HFFc6 (cell line): ENCODE measurements around the gene EPHA10. TPM values are rescaled to one million over a fixed set of nuclear protein-coding genes. Genes with fewer than 3 reads are reported as not detected.

ENCODE experiments used
- DNase-seq: peaks from one replicate; pipeline ENCODE4 v3.0.0-alpha.2; 2018
- H3K27ac Mint-ChIP-seq: 2 replicates; pipeline ENCODE4 v1.8.0; 2020; ENCODE audit warnings: mild to moderate bottlenecking, mixed read lengths
- H3K27me3 Mint-ChIP-seq: 2 replicates; pipeline ENCODE4 v1.8.0; 2021; ENCODE audit warnings: mild to moderate bottlenecking, moderate library complexity, mixed read lengths; ENCODE audit not compliant: insufficient read depth
- H3K36me3 Mint-ChIP-seq: 2 replicates; pipeline ENCODE4 v1.8.0; 2021; ENCODE audit warnings: low read depth, mixed read lengths
- H3K4me1 Mint-ChIP-seq: 2 replicates; pipeline ENCODE4 v1.8.0; 2020; ENCODE audit warnings: low read depth, mixed read lengths
- H3K4me3 Mint-ChIP-seq: 2 replicates; pipeline ENCODE4 v1.8.0; 2020; ENCODE audit warnings: mild to moderate bottlenecking, moderate library complexity, mixed read lengths
- H3K9me3 Mint-ChIP-seq: 2 replicates; pipeline ENCODE4 v1.8.0; 2020; ENCODE audit warnings: mild to moderate bottlenecking, mixed read lengths
- total RNA-seq, 6 experiments: library from RNA; stranded (reverse); fragmentation: NEBNext Ultra II Directional; extraction: Animal tissue kit (Norgen Biotek cat#: 25700); gene quantifications; 2 replicates in 1 of 6; 3 replicates in 5 of 6; pipeline ENCODE4 v1.2.3, GENCODE V29; 2021
- TF ChIP-seq, protein P1 (sequence below): fragments of 200-600 bp; sonication (generic); IDR thresholded peaks from 2 replicates; pipeline ENCODE4 v1.5.0; 2021; ENCODE audit warnings: antibody characterized with exemption, mild to moderate bottlenecking

Gene EPHA10
- total RNA-seq, 6 experiments from 2014 or later = not detected

- peaks cover 28% of the 10 kb centered on the region for H3K27me3 Mint-ChIP-seq
- TF ChIP-seq, protein P1, sequence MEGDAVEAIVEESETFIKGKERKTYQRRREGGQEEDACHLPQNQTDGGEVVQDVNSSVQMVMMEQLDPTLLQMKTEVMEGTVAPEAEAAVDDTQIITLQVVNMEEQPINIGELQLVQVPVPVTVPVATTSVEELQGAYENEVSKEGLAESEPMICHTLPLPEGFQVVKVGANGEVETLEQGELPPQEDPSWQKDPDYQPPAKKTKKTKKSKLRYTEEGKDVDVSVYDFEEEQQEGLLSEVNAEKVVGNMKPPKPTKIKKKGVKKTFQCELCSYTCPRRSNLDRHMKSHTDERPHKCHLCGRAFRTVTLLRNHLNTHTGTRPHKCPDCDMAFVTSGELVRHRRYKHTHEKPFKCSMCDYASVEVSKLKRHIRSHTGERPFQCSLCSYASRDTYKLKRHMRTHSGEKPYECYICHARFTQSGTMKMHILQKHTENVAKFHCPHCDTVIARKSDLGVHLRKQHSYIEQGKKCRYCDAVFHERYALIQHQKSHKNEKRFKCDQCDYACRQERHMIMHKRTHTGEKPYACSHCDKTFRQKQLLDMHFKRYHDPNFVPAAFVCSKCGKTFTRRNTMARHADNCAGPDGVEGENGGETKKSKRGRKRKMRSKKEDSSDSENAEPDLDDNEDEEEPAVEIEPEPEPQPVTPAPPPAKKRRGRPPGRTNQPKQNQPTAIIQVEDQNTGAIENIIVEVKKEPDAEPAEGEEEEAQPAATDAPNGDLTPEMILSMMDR = no peak
- no peaks in the 10 kb centered on the region for H3K36me3 Mint-ChIP-seq
- no peak for DNase-seq
- H3K27ac Mint-ChIP-seq = no peak overlapping the region
- H3K9me3 Mint-ChIP-seq = no peaks in the 10 kb centered on the region
- H3K4me3 Mint-ChIP-seq = no peak overlapping the region
- H3K4me1 Mint-ChIP-seq = no peaks in the 10 kb centered on the region
Measured at GRCh38 chr1:37718181-37718900, 46.6 kb downstream of the EPHA10 start.

- TF ChIP-seq, protein P1 = no peak
- DNase-seq = no peak
Measured at GRCh38 chr1:37717631-37718030, 47.3 kb downstream of the EPHA10 start.

GRCh38 chr1:37716321-37716720 is 48.6 kb downstream of the EPHA10 start:
- no peak overlapping the region for H3K4me3 Mint-ChIP-seq
- no peaks in the 10 kb centered on the region for H3K9me3 Mint-ChIP-seq
- H3K27me3 Mint-ChIP-seq = peaks cover 23% of the 10 kb centered on the region
- DNase-seq = no peak
- TF ChIP-seq, protein P1 = no peak
- H3K36me3 Mint-ChIP-seq = no peaks in the 10 kb centered on the region
- H3K4me1 Mint-ChIP-seq = no peaks in the 10 kb centered on the region
- no peak overlapping the region for H3K27ac Mint-ChIP-seq

More at GRCh38 chr1:37717631-37718030, 47.3 kb downstream of the EPHA10 start:
- H3K4me3 Mint-ChIP-seq = no peak overlapping the region
- no peaks in the 10 kb centered on the region for H3K36me3 Mint-ChIP-seq
- H3K27me3 Mint-ChIP-seq = peaks cover 28% of the 10 kb centered on the region
- no peaks in the 10 kb centered on the region for H3K9me3 Mint-ChIP-seq
- H3K27ac Mint-ChIP-seq = no peak overlapping the region
- no peaks in the 10 kb centered on the region for H3K4me1 Mint-ChIP-seq

DNA sequence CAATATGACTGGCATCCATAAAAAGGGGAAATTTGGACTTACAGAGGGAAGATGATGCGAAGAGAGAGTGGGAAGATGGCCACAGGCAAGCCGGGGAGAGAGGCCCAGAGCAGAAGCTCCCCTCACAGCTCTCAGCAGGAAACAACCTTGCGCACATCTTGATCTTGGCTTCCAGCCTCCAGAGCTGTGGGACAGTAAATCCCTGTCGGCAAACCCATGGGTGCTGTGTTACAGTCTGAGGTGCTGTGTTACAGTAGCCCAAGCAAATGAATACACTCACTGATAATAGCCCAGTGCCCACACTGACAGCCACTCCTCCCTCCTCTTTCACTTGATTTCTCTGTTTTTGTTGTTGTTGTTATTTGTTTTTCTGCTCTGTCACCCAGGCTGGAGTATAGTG is 50.2 kb downstream of the EPHA10 start:
- Mint-ChIP-seq H3K4me3 (no peak overlapping the region), H3K27ac (no peak overlapping the region), H3K36me3 (no peaks in the 10 kb centered on the region), H3K27me3 (peaks cover 21% of the 10 kb centered on the region), H3K4me1 (no peaks in the 10 kb centered on the region), H3K9me3 (no peaks in the 10 kb centered on the region)
- TF ChIP-seq, protein P1 = no peak
- DNase-seq = no peak

- DNase-seq = no peak
- TF ChIP-seq, protein P1 = no peak
- no peaks in the 10 kb centered on the region for H3K4me1 Mint-ChIP-seq
- 0 out of 2 replicates have a peak, but pooled peaks cover 4% of the 10 kb centered on the region for H3K36me3 Mint-ChIP-seq
- H3K27ac Mint-ChIP-seq = no peak overlapping the region
- no peak overlapping the region for H3K4me3 Mint-ChIP-seq
- H3K9me3 Mint-ChIP-seq = no peaks in the 10 kb centered on the region
- H3K27me3 Mint-ChIP-seq = peaks cover 18% of the 10 kb centered on the region
Measured at GRCh38 chr1:37714226-37714625, 50.7 kb downstream of the EPHA10 start.
